Central memory CD4-positive, alpha-beta T cell (primary cell): ENCODE data around the gene PPP2R5B.

Source experiments
- DNase-seq: peaks from one replicate; pipeline ENCODE4 v3.0.0; 2022
- total RNA-seq, 3 experiments: gene quantifications; one replicate each; lab custom pipeline; 2026; lab: John Stamatoyannopoulos, UW

The PPP2R5B gene
- 17.1 to 36.7 (median 25.7) reads per million in 3 experiments for total RNA-seq

DNA sequence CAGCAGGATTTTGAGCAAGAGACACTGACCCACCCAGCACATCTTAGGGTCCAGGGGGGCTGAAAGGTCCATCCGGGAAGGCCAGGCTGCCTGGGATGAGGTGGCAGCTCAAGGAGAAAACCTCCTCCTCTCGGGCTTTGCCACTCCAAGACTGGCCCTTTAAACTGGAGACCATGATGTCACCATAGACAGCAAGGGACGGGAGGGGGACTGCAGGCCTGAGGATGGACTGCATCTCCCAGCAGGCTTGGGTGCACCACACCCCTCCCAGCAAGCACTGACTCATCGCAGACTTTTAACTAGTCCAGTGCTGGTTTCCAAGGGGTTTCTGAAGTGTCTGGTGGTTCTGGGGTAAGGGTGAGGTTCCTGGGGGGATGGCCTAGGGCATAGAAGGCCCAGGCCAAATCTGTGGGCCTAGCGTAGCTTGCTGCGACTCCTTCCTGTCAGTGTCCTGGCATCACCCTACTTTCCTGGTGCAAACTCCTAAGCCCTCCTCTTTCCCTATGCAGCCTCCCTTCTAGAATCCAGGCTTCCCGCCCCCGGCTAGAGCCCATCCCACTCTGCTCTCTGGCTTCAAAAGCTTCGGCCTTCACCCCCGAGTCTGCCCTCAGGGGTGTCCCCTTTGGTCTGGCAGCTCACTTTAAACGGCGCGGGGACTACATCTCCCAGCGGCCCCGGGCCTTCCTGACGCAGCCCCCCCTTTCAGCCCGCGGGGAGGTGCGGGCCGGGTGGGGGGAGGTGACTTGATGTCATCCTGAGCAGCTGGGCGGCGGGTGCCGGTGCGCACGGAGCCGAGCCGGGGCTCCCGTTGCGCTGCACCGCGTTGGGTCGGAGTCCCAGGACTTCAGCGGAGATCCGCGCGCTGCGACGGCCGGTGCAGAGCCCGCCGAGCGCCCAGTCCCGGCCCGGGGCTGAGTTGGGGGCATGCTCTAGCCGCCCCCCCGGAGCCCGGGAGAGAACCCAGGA, at the start of gene PPP2R5B:
Gene PPP2R5B, plus strand, starts transcription at position 746 of the 966 bp plus-strand sequence. CDS start 1,046 bp downstream, outside the sequence.
- peak; percentile 90 for DNase-seq

DNA sequence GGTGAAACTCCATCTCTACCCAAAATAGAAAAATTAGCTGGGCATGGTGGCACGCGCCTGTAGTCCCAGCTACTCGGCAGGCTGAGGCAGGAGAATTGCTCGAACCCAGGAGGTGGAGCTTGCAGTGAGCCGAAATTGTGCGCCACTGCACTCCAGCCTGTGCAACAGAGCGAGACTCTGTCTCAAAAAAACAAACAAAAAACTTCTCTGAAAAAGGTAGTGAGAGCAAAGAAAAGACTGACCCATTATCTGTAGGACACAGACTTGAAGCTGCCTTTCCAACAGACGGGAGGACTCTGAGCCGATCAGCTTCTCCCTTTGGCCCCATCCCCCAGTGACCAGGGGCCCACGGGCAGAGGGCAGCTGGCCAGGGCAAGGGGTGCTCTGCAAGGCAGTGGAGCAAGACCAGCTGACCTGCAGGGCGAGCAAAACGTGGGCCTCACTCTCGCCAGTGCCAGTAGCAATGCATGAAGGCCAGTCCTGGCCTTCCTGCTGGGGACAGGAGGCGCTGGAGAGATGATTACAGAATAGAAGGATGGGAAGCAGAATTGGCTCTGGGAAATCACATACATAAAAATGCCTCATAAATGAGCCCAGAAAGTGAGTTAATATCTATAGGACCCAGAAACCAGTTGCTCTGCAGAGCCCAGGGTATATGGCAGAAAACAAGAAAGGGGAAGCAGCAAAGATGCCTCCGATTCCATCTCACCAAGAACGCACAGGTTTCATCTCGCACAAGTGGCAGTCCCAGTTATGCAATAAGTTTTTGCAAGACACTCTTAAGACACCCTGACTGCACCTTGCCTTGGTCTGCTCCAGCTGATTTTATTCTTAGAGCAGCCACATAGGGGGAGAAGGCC, 48.9 kb upstream of the PPP2R5B start:
- DNase-seq, result no peak

DNA sequence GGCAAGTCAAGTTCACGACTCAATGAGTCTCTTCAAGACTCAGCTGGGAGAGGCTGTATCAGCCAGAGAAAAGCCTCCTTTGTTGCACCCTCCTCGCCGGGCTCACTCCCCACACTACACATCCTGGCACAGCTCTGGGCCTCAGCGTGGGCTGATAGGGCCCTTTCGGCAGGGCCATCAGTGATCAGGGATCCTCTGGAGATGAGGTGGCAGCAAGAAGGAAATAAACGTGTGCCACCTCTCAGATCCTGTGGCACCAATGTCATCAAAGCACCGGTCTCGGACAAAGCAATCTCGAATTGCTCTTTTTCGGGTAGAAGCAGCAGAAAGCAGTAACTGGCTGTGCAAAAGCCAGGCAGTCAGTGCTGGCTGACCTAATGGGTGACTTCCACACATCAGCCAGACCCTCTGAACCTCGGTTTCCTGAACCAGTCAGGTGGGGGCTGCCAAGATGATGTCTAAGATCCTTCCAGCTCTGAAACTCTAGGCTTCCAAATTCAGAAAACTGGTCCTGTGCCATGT, 48.2 kb upstream of the PPP2R5B start:
- DNase-seq, result no peak

GRCh38 chr11:64876835-64877341, 47.6 kb upstream of the PPP2R5B start:
- DNase-seq, result no peak

DNA sequence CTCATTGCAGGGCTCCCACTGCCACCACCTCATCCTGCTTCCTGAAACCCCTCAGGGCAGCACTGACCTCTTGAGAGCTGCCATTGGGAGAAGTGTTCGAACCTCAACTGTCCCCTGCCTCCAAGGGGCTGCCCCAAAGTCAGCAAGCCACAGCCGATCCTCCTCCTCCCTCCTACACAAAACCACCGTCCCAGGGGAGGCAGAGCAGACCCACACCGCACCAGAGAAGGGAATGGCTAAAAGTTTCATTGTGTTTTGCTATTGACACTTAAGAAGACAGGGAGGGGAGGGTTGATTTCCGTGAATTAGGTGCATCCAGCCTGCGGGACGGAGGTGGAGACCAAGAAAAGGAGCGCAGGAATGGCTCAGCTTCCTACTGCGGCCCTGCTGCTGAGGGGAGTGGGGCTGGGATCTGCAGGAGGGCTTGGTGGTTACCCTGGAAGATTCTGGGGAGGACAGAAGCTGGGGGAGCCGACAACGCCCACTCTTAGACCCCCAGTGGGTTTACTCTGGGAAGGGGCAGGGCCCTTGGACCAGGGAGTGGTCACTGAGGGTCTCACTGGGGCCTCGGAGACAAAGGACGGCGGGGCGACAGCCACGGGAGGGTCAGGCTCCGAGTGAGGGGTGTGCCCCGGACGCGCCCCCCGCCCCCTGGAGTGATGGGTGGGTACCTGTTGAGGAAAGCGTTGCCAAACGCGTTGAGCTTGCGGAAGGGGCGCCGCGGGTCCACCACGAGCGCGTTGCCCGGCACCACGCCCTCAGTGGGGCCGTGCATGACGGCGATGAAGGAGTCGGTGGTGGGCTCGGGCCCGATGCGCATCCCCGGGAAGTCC, 46.9 kb upstream of the PPP2R5B start:
- DNase-seq, result no peak

GRCh38 chr11:64878223-64878493, 46.3 kb upstream of the PPP2R5B start:
- DNase-seq, result no peak

DNA sequence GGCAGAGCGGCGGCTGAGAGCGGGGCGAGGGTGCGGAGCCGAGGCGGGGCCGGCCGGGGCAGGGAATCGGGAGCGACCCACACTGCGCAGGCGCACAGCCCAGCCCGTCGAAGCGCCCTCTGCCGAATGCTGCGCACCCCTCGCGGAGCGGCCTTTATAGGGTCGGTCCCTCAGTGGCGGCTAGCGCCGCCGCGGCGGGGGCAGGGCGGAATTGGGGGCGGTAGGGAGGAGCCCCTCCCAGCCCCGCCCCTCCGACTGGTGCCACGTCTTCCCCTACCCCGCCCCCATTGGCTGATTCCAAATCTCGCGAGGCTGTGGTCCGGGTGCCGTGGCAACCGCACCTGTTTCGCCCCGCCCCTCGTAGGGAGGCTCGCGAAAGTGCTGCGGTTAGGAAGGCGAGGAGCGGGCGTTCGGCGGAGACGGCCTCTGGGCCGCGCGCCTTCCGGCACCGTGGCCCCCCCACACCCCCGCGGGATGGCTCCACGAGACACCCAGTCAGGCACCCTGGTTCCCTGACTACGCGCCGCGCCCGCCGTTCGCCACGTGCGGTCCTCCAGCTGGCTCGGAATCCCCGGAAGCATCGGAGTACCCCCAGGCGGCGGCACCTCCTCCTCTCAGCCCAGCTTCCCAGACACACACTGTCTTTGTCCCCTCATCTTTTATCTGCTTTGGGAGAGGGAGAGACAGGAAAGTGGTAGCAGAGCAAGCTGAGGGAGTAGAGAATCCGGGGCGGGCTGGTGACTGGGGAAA, 45.8 kb upstream of the PPP2R5B start, which contains the start of gene EHD1:
Gene EHD1, minus strand, starts transcription at position 128 of the 750 bp plus-strand sequence. CDS start 157 bp downstream, outside the sequence.
- DNase-seq, result peak; percentile 100

GRCh38 chr11:64879244-64879900, 45.1 kb upstream of the PPP2R5B start:
- DNase-seq, result no peak

DNA sequence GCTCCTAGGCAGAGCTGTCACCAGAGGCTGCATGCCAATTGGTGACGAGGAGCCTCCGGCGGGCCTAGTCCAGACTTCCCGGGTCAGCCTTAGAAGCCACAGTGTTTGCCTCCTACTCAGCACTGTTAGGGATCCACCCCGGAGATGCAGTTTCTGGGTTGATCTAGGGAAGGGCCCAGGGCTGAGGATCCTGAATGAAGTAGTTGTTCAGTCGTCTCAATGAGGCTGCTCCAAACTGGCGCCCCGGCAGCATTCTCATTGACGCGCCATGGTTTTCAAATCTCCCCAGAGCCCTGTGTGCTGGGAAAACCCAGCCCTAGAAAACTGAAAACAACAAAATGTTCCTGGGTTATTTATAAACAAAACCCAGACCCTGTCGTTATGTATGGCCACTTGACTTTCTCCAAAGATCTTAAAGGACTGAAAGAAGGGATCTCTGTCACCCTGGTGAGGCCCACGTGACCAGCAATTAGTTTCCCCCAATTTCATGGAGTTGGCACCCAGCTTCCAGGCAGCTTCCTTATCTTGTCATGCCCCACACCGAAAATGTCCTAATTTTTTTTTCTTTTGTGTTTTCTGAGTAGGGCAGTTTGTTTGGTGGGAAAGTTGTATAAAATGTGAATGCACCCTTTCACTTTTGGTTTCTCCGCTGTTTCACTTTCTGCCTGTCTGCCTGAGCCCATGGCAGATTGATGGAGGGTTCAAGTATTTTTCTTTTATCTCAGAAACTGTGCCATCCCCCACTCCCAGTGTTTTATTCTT, 44.1 kb upstream of the PPP2R5B start:
- peak; percentile 50 for DNase-seq

- DNase-seq, result no peak
Measured at GRCh38 chr11:64881476-64881875, 43.0 kb upstream of the PPP2R5B start.

DNA sequence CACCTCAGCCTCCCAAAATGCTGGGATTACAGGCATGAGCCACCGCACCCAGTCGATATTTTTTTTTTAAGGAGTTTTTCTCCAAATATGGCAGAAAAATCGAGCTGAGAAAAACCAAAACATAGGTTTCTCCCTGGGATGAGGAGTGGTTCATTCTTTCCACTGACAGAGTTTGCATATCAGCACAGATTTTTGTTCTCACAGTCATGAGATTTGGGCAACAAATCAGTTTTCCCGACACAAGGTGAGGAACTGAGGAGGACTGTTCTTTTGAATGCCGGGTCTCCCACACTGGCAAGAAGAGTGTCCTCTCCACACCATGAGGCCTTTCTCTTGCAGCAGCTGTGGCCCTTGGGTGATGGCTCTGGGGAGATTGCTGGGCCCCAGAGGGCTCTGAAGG, 42.2 kb upstream of the PPP2R5B start:
- DNase-seq, result no peak

DNA sequence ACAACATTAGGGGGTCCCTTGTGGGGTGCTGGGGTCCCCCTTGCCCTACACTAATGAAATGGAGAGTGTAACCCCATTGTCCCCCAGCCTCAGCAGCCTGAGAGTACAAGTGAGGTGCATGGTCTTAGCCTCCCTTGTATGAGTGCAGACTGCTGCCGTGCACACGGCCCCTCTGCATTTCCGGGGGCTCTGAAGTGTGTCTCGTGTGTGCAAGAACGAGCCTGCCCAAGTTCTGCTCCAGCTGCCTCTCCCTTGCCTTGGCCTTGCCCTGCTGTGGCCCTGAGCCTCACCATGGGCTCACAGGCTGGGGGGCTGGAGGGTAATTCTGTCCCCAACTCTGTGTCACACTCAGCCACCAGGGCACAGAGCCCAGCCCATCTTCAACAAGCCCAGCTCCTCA, 40.9 kb upstream of the PPP2R5B start:
- no peak for DNase-seq

GRCh38 chr11:64884019-64884418, 40.5 kb upstream of the PPP2R5B start:
- no peak for DNase-seq

GRCh38 chr11:64885367-64886286, 38.9 kb upstream of the PPP2R5B start:
- peak; percentile 53 for DNase-seq

- no peak for DNase-seq
Measured at GRCh38 chr11:64887234-64887756, 37.2 kb upstream of the PPP2R5B start.

- peak; percentile 79 for DNase-seq
Measured at GRCh38 chr11:64887757-64888405, 36.6 kb upstream of the PPP2R5B start.

- no peak for DNase-seq
Measured at GRCh38 chr11:64888406-64888728, 36.1 kb upstream of the PPP2R5B start.
